HCT116 (cell line): Measurements from ENCODE around the gene NDST3. TPM values are rescaled to one million over a fixed set of nuclear protein-coding genes. Genes with fewer than 3 reads are reported as not detected.

ENCODE experiments used
- ATAC-seq: fragments of 200-7000 bp; cut with Tn5 transposase; 2 replicates; pipeline ENCODE4 v1.9.1; 2020; ENCODE audit warnings: mild to moderate bottlenecking, moderate library complexity
- BruUV-seq: library from RNA; stranded (reverse); fragments of 400-500 nt; replicated peaks from 2 replicates; lab custom pipeline; 2021; lab: Mats Ljungman, UMichigan
- CTCF ChIA-PET: fragments of 300-600 bp; sonication (Branson Sonifier 250); formaldehyde crosslinking; loops from one replicate; lab custom pipeline; 2021; ENCODE audit warnings: antibody characterized with exemption; lab: Charles Lee
- POLR2A ChIA-PET: fragments of 300-600, 350-600 bp; sonication (Branson Sonifier 250); formaldehyde crosslinking; loops from one replicate; lab custom pipeline; 2021; ENCODE audit warnings: antibody characterized with exemption; lab: Charles Lee
- RAD21 ChIA-PET, 2 experiments: fragments of 300-600 bp; sonication (Branson Sonifier 250); formaldehyde crosslinking; loops; one replicate each; lab custom pipeline; 2023; ENCODE audit warnings: low total read pairs in 2 of 2; ENCODE audit not compliant: uncharacterized antibody in 2 of 2, unreplicated experiment in 2 of 2, low non-redundant PET in 1 of 2; lab: Charles Lee
- DNase-seq: peaks from one replicate; pipeline ENCODE4 v3.0.0-alpha.2; 2010; ENCODE audit warnings: low read depth, low spot score
- H2AFZ ChIP-seq: fragments of 200-600 bp; shearing (Covaris generic), sonication (generic); 2 replicates; pipeline ENCODE4 v1.6.1; 2017; ENCODE audit warnings: low read depth, mixed run types, mixed read lengths, antibody characterized with exemption, low read length; ENCODE audit not compliant: poor library complexity, severe bottlenecking
- H3K27ac ChIP-seq: 2 replicates; pipeline ENCODE4 v1.5.1; 2012; ENCODE audit warnings: low read depth, low read length
- H3K27me3 ChIP-seq: fragments of 200-600 bp; sonication (generic); 2 replicates; pipeline ENCODE4 v1.6.1; 2016; ENCODE audit warnings: mixed run types, low read length, mixed read lengths; ENCODE audit not compliant: insufficient read depth
- H3K36me3 ChIP-seq, 2 experiments: fragments of 200-500 bp in 1 of 2; fragments of 200-600 bp in 1 of 2; sonication (Bioruptor generic) in 1 of 2; sonication (generic) in 1 of 2; 2 replicates each; pipeline versions ENCODE4 v1.5.1 to v1.6.1; 2014 to 2016; ENCODE audit warnings: low read length in 2 of 2, inconsistent platforms in 1 of 2, mixed read lengths in 1 of 2, mixed run types in 1 of 2; ENCODE audit not compliant: insufficient read depth in 2 of 2, control insufficient read depth in 1 of 2
- H3K4me1 ChIP-seq, 2 experiments: fragments of 200-600 bp in 1 of 2; sonication (generic) in 1 of 2; 2 replicates each; pipeline versions ENCODE4 v1.5.1 to v1.6.1; 2012 to 2017; ENCODE audit warnings: low read length in 2 of 2, inconsistent platforms in 1 of 2, mild to moderate bottlenecking in 1 of 2, mixed read lengths in 1 of 2, mixed run types in 1 of 2, moderate library complexity in 1 of 2; ENCODE audit not compliant: insufficient read depth in 2 of 2, control insufficient read depth in 1 of 2
- H3K4me2 ChIP-seq: fragments of 200-600 bp; sonication (generic); 2 replicates; pipeline ENCODE4 v1.6.1; 2017; ENCODE audit warnings: mixed run types, low read length, mixed read lengths
- H3K4me3 ChIP-seq, 2 experiments: fragments of 200-600 bp in 1 of 2; sonication (generic) in 1 of 2; replicated peaks in 1 of 2; 2 replicates each; pipeline ENCODE4 v1.5.1; 2011 to 2016; ENCODE audit warnings: low read length in 2 of 2, control low read depth in 1 of 2, low read depth in 1 of 2, mild to moderate bottlenecking in 1 of 2, mixed read lengths in 1 of 2, mixed run types in 1 of 2
- H3K79me2 ChIP-seq: fragments of 200-600 bp; sonication (generic); 2 replicates; pipeline ENCODE4 v1.6.1; 2017; ENCODE audit warnings: mild to moderate bottlenecking, mixed run types, low read length, moderate library complexity, mixed read lengths; ENCODE audit not compliant: insufficient read depth
- H3K9ac ChIP-seq: fragments of 200-600 bp; sonication (generic); 2 replicates; pipeline ENCODE4 v1.6.1; 2016; ENCODE audit warnings: low read length, mixed read lengths
- H3K9me2 ChIP-seq: fragments of 200-600 bp; sonication (generic), shearing (Covaris generic); 2 replicates; pipeline ENCODE4 v1.6.1; 2017; ENCODE audit warnings: mixed run types, mild to moderate bottlenecking, moderate library complexity; ENCODE audit not compliant: insufficient read depth
- H3K9me3 ChIP-seq, 2 experiments: fragments of 200-500 bp in 1 of 2; fragments of 200-600 bp in 1 of 2; sonication (Bioruptor generic) in 1 of 2; sonication (generic) in 1 of 2; 2 replicates each; pipeline ENCODE4 v1.6.1; 2014 to 2017; ENCODE audit warnings: low read length in 2 of 2, mixed read lengths in 2 of 2, inconsistent platforms in 1 of 2, low read depth in 1 of 2, mild to moderate bottlenecking in 1 of 2, mixed run types in 1 of 2, moderate library complexity in 1 of 2; ENCODE audit not compliant: control insufficient read depth in 1 of 2, insufficient read depth in 1 of 2
- H4K20me1 ChIP-seq: fragments of 200-600 bp; sonication (generic), shearing (Covaris generic); 2 replicates; pipeline ENCODE4 v1.6.1; 2017; ENCODE audit warnings: mixed run types, mild to moderate bottlenecking, moderate library complexity; ENCODE audit not compliant: insufficient read depth
- CBX3 ChIP-seq: IDR thresholded peaks from 2 replicates; pipeline ENCODE4 v1.6.1; 2012; ENCODE audit warnings: low read depth
- CEBPB ChIP-seq: IDR thresholded peaks from 2 replicates; pipeline ENCODE4 v1.6.1; 2012; ENCODE audit warnings: low read depth
- ELF1 ChIP-seq: IDR thresholded peaks from 2 replicates; pipeline ENCODE4 v1.6.1; 2012; ENCODE audit warnings: low read depth, borderline replicate concordance
- EZH2 ChIP-seq: fragments of 200-600 bp; sonication (generic); IDR thresholded peaks from 2 replicates; pipeline ENCODE4 v1.6.1; 2017; ENCODE audit warnings: antibody characterized with exemption, mixed run types
- EZH2phosphoT487 ChIP-seq: fragments of 200-600 bp; IDR thresholded peaks from 2 replicates; pipeline ENCODE4 v1.6.1; 2018; ENCODE audit warnings: antibody characterized with exemption, borderline replicate concordance
- FOSL1 ChIP-seq: IDR thresholded peaks from 2 replicates; pipeline ENCODE4 v1.6.1; 2012; ENCODE audit warnings: low read depth
- JUND ChIP-seq: IDR thresholded peaks from 2 replicates; pipeline ENCODE4 v1.6.1; 2012
- POLR2A ChIP-seq: IDR thresholded peaks from 2 replicates; pipeline ENCODE4 v1.7.0; 2011; ENCODE audit warnings: borderline replicate concordance; ENCODE audit not compliant: insufficient read depth, insufficient read length; ENCODE audit errors: extremely low read depth
- POLR2AphosphoS5 ChIP-seq: IDR thresholded peaks from 2 replicates; pipeline ENCODE4 v1.6.1; 2011; ENCODE audit warnings: mild to moderate bottlenecking, low read depth, low read length, moderate library complexity
- SP1 ChIP-seq: IDR thresholded peaks from 2 replicates; pipeline ENCODE4 v1.6.1; 2012; ENCODE audit warnings: low read depth
- SRF ChIP-seq: IDR thresholded peaks from 2 replicates; pipeline ENCODE4 v1.6.1; 2012; ENCODE audit warnings: low read depth
- YY1 ChIP-seq: IDR thresholded peaks from 2 replicates; pipeline ENCODE4 v1.6.1; 2011; ENCODE audit warnings: low read length, low read depth, moderate library complexity, mild to moderate bottlenecking; ENCODE audit not compliant: insufficient replicate concordance; ENCODE audit errors: extremely low read depth
- ZNF274 ChIP-seq: fragments of 200-500 bp; sonication (Bioruptor generic); IDR thresholded peaks from 2 replicates; pipeline ENCODE4 v1.6.1; 2014; ENCODE audit warnings: mild to moderate bottlenecking, low read depth, low read length, inconsistent platforms
- intact Hi-C: fragments of 100-400 bp; cut with micrococcal nuclease; formaldehyde crosslinking; loops from 2 replicates; pipeline ENCODE4 v1.10.0; 2022
- total RNA-seq: library from RNA; stranded (reverse); gene quantifications from one replicate; pipeline ENCODE4 v1.2.1, GENCODE V29; 2021; ENCODE audit not compliant: unreplicated experiment
- TF ChIP-seq, protein P1 (sequence below): IDR thresholded peaks from 2 replicates; pipeline ENCODE4 v1.6.1; 2012
- TF ChIP-seq, protein P2 (sequence below): IDR thresholded peaks from 2 replicates; pipeline ENCODE4 v1.6.1; 2011; ENCODE audit warnings: mild to moderate bottlenecking, low read length, moderate library complexity; ENCODE audit not compliant: insufficient replicate concordance; ENCODE audit errors: extremely low read depth
- TF ChIP-seq, protein P3 (sequence below), 3 experiments: fragments of 200-600 bp in 1 of 3; sonication (generic) in 1 of 3; IDR thresholded peaks in 2 of 3; conservative IDR thresholded peaks in 1 of 3; 2 replicates each; pipeline ENCODE4 v1.5.1; 2012 to 2017; ENCODE audit warnings: low read depth in 2 of 3, low read length in 2 of 3, antibody characterized with exemption in 1 of 3, borderline replicate concordance in 1 of 3, control low read depth in 1 of 3, mild to moderate bottlenecking in 1 of 3, mixed read lengths in 1 of 3, mixed run types in 1 of 3, moderate library complexity in 1 of 3; ENCODE audit not compliant: insufficient read depth in 1 of 3
- TF ChIP-seq, protein P4 (sequence below): IDR thresholded peaks from 2 replicates; pipeline ENCODE4 v1.6.1; 2012

NDST3 gene
- total RNA-seq, 1 experiment from 2014 or later = not detected

DNA sequence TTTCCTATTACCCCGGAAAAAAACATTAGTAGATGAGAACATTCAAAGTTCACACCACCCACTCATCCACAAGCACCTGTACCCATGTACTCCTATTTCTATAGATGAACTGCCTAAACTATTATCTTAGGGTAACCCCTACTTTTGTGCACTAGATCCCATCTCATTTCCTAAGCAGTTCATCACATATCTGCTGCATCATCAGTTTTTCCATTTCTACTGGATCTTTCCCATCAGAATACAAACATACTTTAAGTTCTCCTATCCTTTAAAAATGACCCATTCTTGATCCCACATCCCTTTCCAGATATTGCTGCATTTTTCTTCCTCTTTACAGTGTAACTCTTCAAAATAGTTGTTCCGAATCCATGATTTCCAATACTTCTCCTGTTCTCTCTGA is 237.5 kb downstream of the NDST3 start:
- no TSS peak for BruUV-seq
- no peak for ATAC-seq
- H2AFZ ChIP-seq = no peak overlapping the region
- no peaks in the 10 kb centered on the region for H3K4me1 ChIP-seq
- no peak overlapping the region for H3K4me2 ChIP-seq
- no peak for DNase-seq
- no peak overlapping the region for H3K9ac ChIP-seq
- no peak overlapping the region for H3K4me3 ChIP-seq
- no peaks in the 10 kb centered on the region for H3K36me3 ChIP-seq
- CTCF ChIA-PET = no interaction called here
- H3K27ac ChIP-seq = no peak overlapping the region
- no peaks in the 10 kb centered on the region for H3K79me2 ChIP-seq
- intact Hi-C loops = loop anchor here (5.0 kb wide), 1 partner anchor 1139 kb away; no protein-coding TSS in a partner anchor
- no peaks in the 10 kb centered on the region for H3K27me3 ChIP-seq
- RAD21 ChIA-PET = no interaction called here
- POLR2A ChIA-PET = no interaction called here
- H3K9me3 ChIP-seq = no peaks in the 10 kb centered on the region
- H4K20me1 ChIP-seq = no peaks in the 10 kb centered on the region
- no peaks in the 10 kb centered on the region for H3K9me2 ChIP-seq
- TF ChIP-seq CBX3 (no peak), ZNF274 (no peak), CEBPB (no peak), POLR2A (no peak), ELF1 (no peak), SRF (no peak), YY1 (no peak), FOSL1 (no peak), SP1 (no peak), EZH2 (no peak), EZH2phosphoT487 (no peak), JUND (no peak), POLR2AphosphoS5 (no peak)
- TF ChIP-seq, protein P1, sequence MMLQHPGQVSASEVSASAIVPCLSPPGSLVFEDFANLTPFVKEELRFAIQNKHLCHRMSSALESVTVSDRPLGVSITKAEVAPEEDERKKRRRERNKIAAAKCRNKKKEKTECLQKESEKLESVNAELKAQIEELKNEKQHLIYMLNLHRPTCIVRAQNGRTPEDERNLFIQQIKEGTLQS = no peak
- TF ChIP-seq, protein P2, sequence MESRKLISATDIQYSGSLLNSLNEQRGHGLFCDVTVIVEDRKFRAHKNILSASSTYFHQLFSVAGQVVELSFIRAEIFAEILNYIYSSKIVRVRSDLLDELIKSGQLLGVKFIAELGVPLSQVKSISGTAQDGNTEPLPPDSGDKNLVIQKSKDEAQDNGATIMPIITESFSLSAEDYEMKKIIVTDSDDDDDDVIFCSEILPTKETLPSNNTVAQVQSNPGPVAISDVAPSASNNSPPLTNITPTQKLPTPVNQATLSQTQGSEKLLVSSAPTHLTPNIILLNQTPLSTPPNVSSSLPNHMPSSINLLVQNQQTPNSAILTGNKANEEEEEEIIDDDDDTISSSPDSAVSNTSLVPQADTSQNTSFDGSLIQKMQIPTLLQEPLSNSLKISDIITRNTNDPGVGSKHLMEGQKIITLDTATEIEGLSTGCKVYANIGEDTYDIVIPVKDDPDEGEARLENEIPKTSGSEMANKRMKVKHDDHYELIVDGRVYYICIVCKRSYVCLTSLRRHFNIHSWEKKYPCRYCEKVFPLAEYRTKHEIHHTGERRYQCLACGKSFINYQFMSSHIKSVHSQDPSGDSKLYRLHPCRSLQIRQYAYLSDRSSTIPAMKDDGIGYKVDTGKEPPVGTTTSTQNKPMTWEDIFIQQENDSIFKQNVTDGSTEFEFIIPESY = no peak
- TF ChIP-seq, protein P3, sequence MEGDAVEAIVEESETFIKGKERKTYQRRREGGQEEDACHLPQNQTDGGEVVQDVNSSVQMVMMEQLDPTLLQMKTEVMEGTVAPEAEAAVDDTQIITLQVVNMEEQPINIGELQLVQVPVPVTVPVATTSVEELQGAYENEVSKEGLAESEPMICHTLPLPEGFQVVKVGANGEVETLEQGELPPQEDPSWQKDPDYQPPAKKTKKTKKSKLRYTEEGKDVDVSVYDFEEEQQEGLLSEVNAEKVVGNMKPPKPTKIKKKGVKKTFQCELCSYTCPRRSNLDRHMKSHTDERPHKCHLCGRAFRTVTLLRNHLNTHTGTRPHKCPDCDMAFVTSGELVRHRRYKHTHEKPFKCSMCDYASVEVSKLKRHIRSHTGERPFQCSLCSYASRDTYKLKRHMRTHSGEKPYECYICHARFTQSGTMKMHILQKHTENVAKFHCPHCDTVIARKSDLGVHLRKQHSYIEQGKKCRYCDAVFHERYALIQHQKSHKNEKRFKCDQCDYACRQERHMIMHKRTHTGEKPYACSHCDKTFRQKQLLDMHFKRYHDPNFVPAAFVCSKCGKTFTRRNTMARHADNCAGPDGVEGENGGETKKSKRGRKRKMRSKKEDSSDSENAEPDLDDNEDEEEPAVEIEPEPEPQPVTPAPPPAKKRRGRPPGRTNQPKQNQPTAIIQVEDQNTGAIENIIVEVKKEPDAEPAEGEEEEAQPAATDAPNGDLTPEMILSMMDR (IDR thresholded peaks at IDR 0.05 in 2 of 3, conservative IDR thresholded peaks at IDR 0.05 in 1 of 3; ENCODE audit: borderline replicate concordance in 1 of 3, insufficient read depth in 1 of 3, low read depth in 2 of 3, low read length in 2 of 3) = no peak
- TF ChIP-seq, protein P4, sequence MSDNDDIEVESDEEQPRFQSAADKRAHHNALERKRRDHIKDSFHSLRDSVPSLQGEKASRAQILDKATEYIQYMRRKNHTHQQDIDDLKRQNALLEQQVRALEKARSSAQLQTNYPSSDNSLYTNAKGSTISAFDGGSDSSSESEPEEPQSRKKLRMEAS = no peak
